ENCODE data around the gene BHLHE41.

The BHLHE41 gene

GRCh38 chr12:26133521-26133920 lies 8.7 kb upstream of the BHLHE41 start:
- DNase-seq = no peak

GRCh38 chr12:26132866-26133265 lies 8.0 kb upstream of the BHLHE41 start:
- DNase-seq = no peak

GRCh38 chr12:26131936-26132335 lies 7.1 kb upstream of the BHLHE41 start:
- no peak for DNase-seq

- DNase-seq = no peak
Measured at GRCh38 chr12:26130728-26131127, 5.9 kb upstream of the BHLHE41 start.

- no peak for DNase-seq
Measured at GRCh38 chr12:26128168-26128567, 3.3 kb upstream of the BHLHE41 start.

GRCh38 chr12:26127404-26127803 lies 2.6 kb upstream of the BHLHE41 start:
- no peak for DNase-seq

- DNase-seq = peak; percentile 29
Measured at GRCh38 chr12:26126340-26127284, 1.8 kb upstream of the BHLHE41 start.

- DNase-seq = peak; percentile 45
Measured at GRCh38 chr12:26125400-26126339, 833 bp upstream of the BHLHE41 start.

GRCh38 chr12:26123482-26123980 lies 1.3 kb downstream of the BHLHE41 start:
- no peak for DNase-seq

GRCh38 chr12:26122681-26123481 lies 2.0 kb downstream of the BHLHE41 start:
- DNase-seq = peak; percentile 35

- peak; percentile 46 for DNase-seq
Measured at GRCh38 chr12:26122061-26122680, 2.7 kb downstream of the BHLHE41 start.

GRCh38 chr12:26121323-26122060 lies 3.3 kb downstream of the BHLHE41 start:
- no peak for DNase-seq

GRCh38 chr12:26120561-26121274 lies 4.1 kb downstream of the BHLHE41 start:
- no peak for DNase-seq

GRCh38 chr12:26119391-26119989 lies 5.3 kb downstream of the BHLHE41 start:
- DNase-seq = no peak

GRCh38 chr12:26118308-26118707 lies 6.5 kb downstream of the BHLHE41 start:
- DNase-seq = no peak

- DNase-seq = no peak
Measured at GRCh38 chr12:26116829-26117715, 7.8 kb downstream of the BHLHE41 start.

- no peak for DNase-seq
Measured at GRCh38 chr12:26114720-26115401, 10.0 kb downstream of the BHLHE41 start.

Measured in activated T-cell treated with anti-CD3 and anti-CD28 coated beads, Interleukin-2, amount 50 U/mL, for 1 hour (primary cell).